WERI-Rb-1 (cell line): ENCODE measurements around the gene GAB2.

Experiments
- DNase-seq: peaks from one replicate; pipeline ENCODE4 v3.0.0-alpha.2; 2020
- H3K27ac ChIP-seq: fragments of 250-450 bp; sonication (Bioruptor Pico); 2 replicates; pipeline ENCODE4 v1.5.1; 2020; ENCODE audit warnings: mild to moderate bottlenecking, moderate library complexity
- H3K27me3 ChIP-seq: fragments of 250-450 bp; sonication (Bioruptor Pico); 2 replicates; pipeline ENCODE4 v1.5.1; 2021; ENCODE audit warnings: mild to moderate bottlenecking, low read depth, moderate library complexity; ENCODE audit not compliant: insufficient read depth, severe bottlenecking
- H3K36me3 ChIP-seq: fragments of 250-450 bp; sonication (Bioruptor Pico); 2 replicates; pipeline ENCODE4 v1.5.1; 2020; ENCODE audit warnings: mild to moderate bottlenecking, moderate library complexity
- H3K4me3 ChIP-seq: 2 replicates; pipeline ENCODE4 v1.5.1; 2011; ENCODE audit warnings: low read depth, mild to moderate bottlenecking, control low read depth, low read length
- H3K9me3 ChIP-seq: fragments of 250-450 bp; sonication (Bioruptor Pico); 2 replicates; pipeline ENCODE4 v1.5.1; 2021; ENCODE audit warnings: mild to moderate bottlenecking, moderate library complexity; ENCODE audit not compliant: severe bottlenecking
- TF ChIP-seq, protein P1 (sequence below): IDR thresholded peaks from 2 replicates; pipeline ENCODE4 v1.5.1; 2011; ENCODE audit warnings: low read depth, mild to moderate bottlenecking, control low read depth, inconsistent platforms, low read length

GAB2 gene

DNA sequence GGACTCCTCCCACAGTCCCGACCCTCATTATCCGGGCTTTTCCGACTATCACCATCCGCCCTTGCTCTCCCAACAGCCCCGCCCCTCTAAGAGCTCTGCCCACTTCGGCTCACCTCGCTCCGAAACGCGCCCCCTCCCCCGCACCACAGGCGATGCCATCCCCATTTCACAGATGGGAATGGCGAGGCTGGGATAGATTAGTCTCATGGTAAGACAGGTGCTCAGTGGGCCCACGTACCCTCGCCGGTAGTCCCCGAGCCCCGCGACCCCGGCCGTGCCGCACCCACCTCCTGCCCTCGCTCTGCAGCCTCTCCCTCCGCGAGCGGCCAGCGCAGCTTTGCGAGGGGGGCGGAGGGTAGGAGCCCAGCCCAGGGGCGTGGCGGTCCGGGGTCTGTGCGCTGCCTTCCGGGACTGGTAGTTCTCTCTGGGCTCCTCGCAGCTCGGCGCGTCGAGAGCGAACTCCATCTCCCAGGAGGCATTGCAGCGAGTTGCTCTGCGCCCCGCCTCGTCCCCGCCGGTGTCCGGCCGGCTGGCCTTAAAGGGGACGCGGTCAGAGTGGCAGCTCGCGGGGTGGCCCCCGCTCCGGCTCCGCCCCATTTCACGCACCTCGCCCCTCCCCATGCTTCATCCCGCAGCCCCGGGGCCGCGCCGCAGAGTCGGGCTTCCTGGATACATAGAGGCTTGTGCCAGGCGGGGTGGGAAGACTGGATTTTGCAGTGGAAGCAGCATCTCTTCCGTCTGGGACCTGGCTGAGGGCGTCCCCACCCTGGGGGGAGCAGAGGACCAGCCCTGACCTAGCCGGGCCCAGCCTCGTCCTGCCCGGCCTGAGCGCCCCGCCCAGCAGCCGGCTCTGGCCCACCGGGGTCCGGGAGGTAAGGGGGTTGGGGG is 229.1 kb downstream of the GAB2 start, which contains the start of the genes KCTD21 and USP35:
TSS of gene KCTD21 (minus strand) at position 341 of the 888 bp plus-strand sequence. CDS start 14,072 bp downstream, outside the sequence.
TSS of gene USP35 (plus strand) at position 634 of the 888 bp plus-strand sequence. CDS start 7,327 bp downstream, outside the sequence.
- Histone ChIP-seq H3K9me3 (no peaks in the 10 kb centered on the region), H3K4me3 (peak within 1 kb of the TSS; percentile 83), H3K27me3 (no peaks in the 10 kb centered on the region), H3K36me3 (peaks cover 2% of the 10 kb centered on the region; the same call in 1 of the 2 replicates), H3K27ac (peak within 1 kb of the TSS; percentile 66)
- DNase-seq: peak; percentile 98
- TF ChIP-seq, protein P1, sequence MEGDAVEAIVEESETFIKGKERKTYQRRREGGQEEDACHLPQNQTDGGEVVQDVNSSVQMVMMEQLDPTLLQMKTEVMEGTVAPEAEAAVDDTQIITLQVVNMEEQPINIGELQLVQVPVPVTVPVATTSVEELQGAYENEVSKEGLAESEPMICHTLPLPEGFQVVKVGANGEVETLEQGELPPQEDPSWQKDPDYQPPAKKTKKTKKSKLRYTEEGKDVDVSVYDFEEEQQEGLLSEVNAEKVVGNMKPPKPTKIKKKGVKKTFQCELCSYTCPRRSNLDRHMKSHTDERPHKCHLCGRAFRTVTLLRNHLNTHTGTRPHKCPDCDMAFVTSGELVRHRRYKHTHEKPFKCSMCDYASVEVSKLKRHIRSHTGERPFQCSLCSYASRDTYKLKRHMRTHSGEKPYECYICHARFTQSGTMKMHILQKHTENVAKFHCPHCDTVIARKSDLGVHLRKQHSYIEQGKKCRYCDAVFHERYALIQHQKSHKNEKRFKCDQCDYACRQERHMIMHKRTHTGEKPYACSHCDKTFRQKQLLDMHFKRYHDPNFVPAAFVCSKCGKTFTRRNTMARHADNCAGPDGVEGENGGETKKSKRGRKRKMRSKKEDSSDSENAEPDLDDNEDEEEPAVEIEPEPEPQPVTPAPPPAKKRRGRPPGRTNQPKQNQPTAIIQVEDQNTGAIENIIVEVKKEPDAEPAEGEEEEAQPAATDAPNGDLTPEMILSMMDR: no peak

DNA sequence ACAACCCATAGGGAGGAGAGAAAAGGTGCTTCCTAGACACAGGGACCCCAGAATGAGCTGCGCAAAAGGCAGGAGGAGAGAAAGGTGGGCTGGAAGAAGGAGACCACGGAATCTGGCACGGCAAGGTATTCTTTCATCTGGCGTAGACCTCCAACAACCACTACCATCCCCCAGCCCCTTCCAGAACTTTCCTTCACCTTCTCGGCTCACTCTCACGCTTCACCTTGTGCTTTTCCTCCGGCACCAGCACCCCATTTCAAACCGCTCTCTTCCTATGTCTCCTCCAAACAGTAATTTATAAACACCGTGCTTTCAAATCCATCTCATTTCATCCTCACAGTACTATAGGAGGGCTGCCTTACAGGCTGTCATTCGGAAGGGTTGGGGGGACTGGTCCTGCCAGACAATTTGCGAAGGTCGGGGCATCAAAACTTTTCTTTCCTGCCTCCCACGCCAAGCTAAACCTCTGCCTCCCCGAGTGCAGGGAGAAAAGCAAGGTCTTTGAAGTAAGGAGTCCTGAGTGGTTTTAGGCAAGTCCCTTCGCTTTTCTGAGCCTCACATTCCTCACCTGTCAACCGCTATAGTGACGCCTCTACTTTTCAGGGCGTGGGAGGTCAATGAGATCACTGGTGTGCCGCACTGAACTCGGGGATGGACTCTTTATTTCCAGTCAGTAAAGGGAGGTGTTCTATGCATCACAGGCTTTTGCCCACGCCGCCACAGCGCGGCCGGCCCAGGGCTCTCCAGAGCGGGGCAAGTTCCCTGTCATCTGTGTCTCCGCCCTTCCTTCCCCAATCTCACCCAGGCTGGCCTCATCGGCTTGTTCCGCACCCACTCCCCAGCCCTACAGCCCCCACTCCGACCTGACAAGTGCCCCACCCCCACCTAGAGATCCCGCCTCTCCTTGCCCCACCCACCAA is 230.0 kb downstream of the GAB2 start:
- peak overlapping the region; percentile 47 for H3K27ac ChIP-seq

DNA sequence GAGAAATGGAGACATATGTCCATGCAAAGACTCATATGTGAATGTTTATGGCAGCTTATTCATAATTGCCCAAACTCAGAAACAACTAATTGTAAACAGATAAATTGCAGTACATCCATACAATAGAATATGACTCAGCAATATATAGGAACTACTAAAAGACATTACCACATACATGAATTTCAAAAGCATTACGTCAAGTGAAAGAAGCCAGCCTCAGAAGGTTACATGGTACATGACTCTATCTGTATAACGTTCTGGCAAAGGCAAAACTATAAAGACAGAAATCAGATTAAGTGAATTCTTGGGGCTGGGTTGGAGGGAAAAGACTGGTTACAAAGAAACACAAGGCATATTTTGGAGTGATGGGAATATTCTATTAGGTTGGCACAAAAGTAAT is 236.4 kb downstream of the GAB2 start:
- H3K27ac ChIP-seq: no peak overlapping the region
- H3K27me3 ChIP-seq: no peaks in the 10 kb centered on the region
- H3K4me3 ChIP-seq: no peak overlapping the region
- no peaks in the 10 kb centered on the region for H3K36me3 ChIP-seq
- TF ChIP-seq, protein P1: no peak
- DNase-seq: no peak
- H3K9me3 ChIP-seq: no peaks in the 10 kb centered on the region

More for the DNA sequence above, 230.0 kb downstream of the GAB2 start:
- H3K9me3 ChIP-seq: no peaks in the 10 kb centered on the region
- TF ChIP-seq, protein P1: no peak
- H3K36me3 ChIP-seq: no peaks in the 10 kb centered on the region
- peak overlapping the region; percentile 83 for H3K4me3 ChIP-seq
- no peaks in the 10 kb centered on the region for H3K27me3 ChIP-seq
- no peak for DNase-seq

DNA sequence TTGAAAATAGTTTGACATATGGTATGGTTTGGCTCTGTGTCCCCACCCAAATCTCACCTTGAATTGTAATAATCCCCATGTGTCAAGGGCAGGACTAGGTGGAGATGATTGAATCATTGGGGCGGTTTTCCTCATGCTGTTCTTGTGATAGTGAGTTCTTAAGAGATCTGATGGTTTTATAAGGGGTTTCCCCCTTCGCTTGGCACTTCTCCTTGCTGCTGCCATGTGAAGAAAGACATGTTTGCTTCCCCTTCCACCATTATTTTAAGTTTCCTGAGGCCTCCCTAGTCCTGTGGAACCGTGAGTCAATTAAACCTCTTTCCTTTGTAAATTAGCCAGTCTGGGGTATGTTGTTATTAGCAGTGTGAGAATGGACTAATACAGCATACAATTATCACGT is 236.9 kb downstream of the GAB2 start:
- Histone ChIP-seq H3K27me3 (no peaks in the 10 kb centered on the region), H3K27ac (no peak overlapping the region), H3K4me3 (no peak overlapping the region), H3K36me3 (no peaks in the 10 kb centered on the region), H3K9me3 (no peaks in the 10 kb centered on the region)
- no peak for DNase-seq
- TF ChIP-seq, protein P1: no peak

DNA sequence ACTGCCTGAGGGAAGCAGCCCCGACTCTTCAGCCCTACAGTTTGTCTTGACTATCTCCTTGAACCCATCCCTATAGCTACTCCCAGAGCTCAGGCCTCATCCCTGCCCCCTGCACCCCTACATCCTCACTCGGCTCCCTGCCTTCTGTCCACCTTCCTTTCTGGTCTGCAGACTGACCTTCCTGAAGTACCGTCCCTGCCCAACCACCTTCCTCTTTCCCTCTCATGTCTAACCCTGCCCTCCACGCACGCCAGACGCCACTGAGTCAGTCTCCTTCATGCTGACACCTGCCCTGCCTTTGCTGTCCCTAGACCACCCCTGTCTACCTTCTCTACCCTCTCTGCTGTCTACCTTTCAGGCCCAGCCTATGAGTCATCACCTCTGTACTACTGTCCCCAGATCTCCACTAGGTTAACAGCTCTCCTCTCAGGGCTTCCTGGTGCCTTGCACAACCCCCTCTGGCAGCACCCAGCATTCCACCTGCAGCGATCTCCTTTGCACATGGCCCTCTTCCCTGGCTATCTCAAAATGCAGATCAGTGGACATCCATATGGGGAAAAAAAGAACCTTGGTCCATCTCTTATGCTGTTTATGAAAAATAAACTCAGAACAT is 238.1 kb downstream of the GAB2 start:
- no peak for DNase-seq
- Histone ChIP-seq H3K4me3 (no peak overlapping the region), H3K9me3 (no peaks in the 10 kb centered on the region), H3K27me3 (no peaks in the 10 kb centered on the region), H3K36me3 (no peaks in the 10 kb centered on the region), H3K27ac (no peak overlapping the region)
- TF ChIP-seq, protein P1: no peak
